HEK293 (cell line): ENCODE data around the gene CHST9.

Experiments
- CTCF ChIA-PET: fragments of 350-600 bp; formaldehyde crosslinking; extraction: SDS; loops from one replicate; lab custom pipeline; 2021; ENCODE audit warnings: antibody characterized with exemption; lab: Yijun Ruan, JAX
- POLR2A ChIA-PET: fragments of 300-600 bp; formaldehyde crosslinking; extraction: SDS; loops from one replicate; lab custom pipeline; 2020; ENCODE audit warnings: antibody characterized with exemption, inconsistent platforms; lab: Yijun Ruan, JAX
- H3K27ac ChIP-seq: fragments of 200-500 bp; sonication (Bioruptor generic); 2 replicates; pipeline ENCODE4 v1.5.1; 2014; ENCODE audit warnings: low read depth, low read length, control low read depth, inconsistent platforms; ENCODE audit errors: extremely low read depth
- H3K36me3 ChIP-seq, 2 experiments: fragments of 200-500 bp in 1 of 2; sonication (Bioruptor generic) in 1 of 2; 1 replicate in 1 of 2; 2 replicates in 1 of 2; pipeline ENCODE4 v1.5.1; 2014 to 2017; ENCODE audit warnings: inconsistent platforms in 2 of 2, low read length in 2 of 2; ENCODE audit not compliant: control insufficient read depth in 2 of 2, insufficient read depth in 1 of 2
- H3K4me1 ChIP-seq: fragments of 200-500 bp; sonication (Bioruptor generic); 2 replicates; pipeline ENCODE4 v1.5.1; 2014; ENCODE audit warnings: mild to moderate bottlenecking, low read length, inconsistent platforms; ENCODE audit not compliant: control insufficient read depth, insufficient read depth
- H3K4me3 ChIP-seq: 2 replicates; pipeline ENCODE4 v1.5.1; 2011; ENCODE audit warnings: low read depth, mild to moderate bottlenecking, control low read depth, low read length, moderate library complexity
- H3K9me3 ChIP-seq: fragments of 200-500 bp; sonication (Bioruptor generic); 2 replicates; pipeline ENCODE4 v1.5.1; 2014; ENCODE audit warnings: low read depth, low read length, inconsistent platforms; ENCODE audit not compliant: control insufficient read depth, insufficient read depth
- GLIS2 ChIP-seq: fragments of 450-650 bp; formaldehyde crosslinking; IDR thresholded peaks from 2 replicates; pipeline ENCODE4 v1.5.1; 2016; ENCODE audit warnings: missing biosample characterization, missing genetic modification characterization
- WT1 ChIP-seq: fragments of 450-650 bp; formaldehyde crosslinking; IDR thresholded peaks from 2 replicates; pipeline ENCODE4 v1.5.1; 2016; ENCODE audit warnings: missing biosample characterization, missing genetic modification characterization
- ZBTB17 ChIP-seq: fragments of 450-650 bp; formaldehyde crosslinking; IDR thresholded peaks from 2 replicates; pipeline ENCODE4 v1.5.1; 2016; ENCODE audit warnings: missing biosample characterization, missing genetic modification characterization
- ZFP37 ChIP-seq: fragments of 450-650 bp; formaldehyde crosslinking; IDR thresholded peaks from 2 replicates; pipeline ENCODE4 v1.5.1; 2016; ENCODE audit warnings: missing biosample characterization, missing genetic modification characterization
- ZNF132 ChIP-seq: fragments of 450-650 bp; formaldehyde crosslinking; IDR thresholded peaks from 2 replicates; pipeline ENCODE4 v1.5.1; 2017; ENCODE audit warnings: missing biosample characterization, missing genetic modification characterization, borderline replicate concordance
- ZNF169 ChIP-seq: fragments of 450-650 bp; formaldehyde crosslinking; IDR thresholded peaks from 2 replicates; pipeline ENCODE4 v1.5.1; 2016; ENCODE audit warnings: missing biosample characterization, missing genetic modification characterization
- ZNF175 ChIP-seq: fragments of 450-650 bp; formaldehyde crosslinking; IDR thresholded peaks from 2 replicates; pipeline ENCODE4 v1.5.1; 2016; ENCODE audit warnings: missing biosample characterization, missing genetic modification characterization
- ZNF280C ChIP-seq: fragments of 450-650 bp; formaldehyde crosslinking; IDR thresholded peaks from 2 replicates; pipeline ENCODE4 v1.5.1; 2016; ENCODE audit warnings: missing biosample characterization, missing genetic modification characterization
- ZNF398 ChIP-seq: fragments of 450-650 bp; formaldehyde crosslinking; IDR thresholded peaks from 2 replicates; pipeline ENCODE4 v1.5.1; 2017; ENCODE audit warnings: missing biosample characterization, missing genetic modification characterization
- ZNF488 ChIP-seq: fragments of 450-650 bp; formaldehyde crosslinking; IDR thresholded peaks from 2 replicates; pipeline ENCODE4 v1.5.1; 2016; ENCODE audit warnings: missing biosample characterization, missing genetic modification characterization
- ZNF518A ChIP-seq: fragments of 450-650 bp; formaldehyde crosslinking; conservative IDR thresholded peaks from 2 replicates; pipeline ENCODE4 v1.5.1; 2016; ENCODE audit warnings: low read depth, missing biosample characterization, missing genetic modification characterization
- ZNF596 ChIP-seq: fragments of 450-650 bp; IDR thresholded peaks from 2 replicates; pipeline ENCODE4 v1.5.0; 2018; ENCODE audit warnings: missing biosample characterization, mild to moderate bottlenecking, missing genetic modification characterization, moderate library complexity
- ZNF623 ChIP-seq: fragments of 450-650 bp; formaldehyde crosslinking; IDR thresholded peaks from 2 replicates; pipeline ENCODE4 v1.5.1; 2016; ENCODE audit warnings: missing biosample characterization, missing genetic modification characterization
- ZNF843 ChIP-seq: fragments of 450-650 bp; formaldehyde crosslinking; IDR thresholded peaks from 2 replicates; pipeline ENCODE4 v1.5.1; 2016; ENCODE audit warnings: missing biosample characterization, missing genetic modification characterization
- ZSCAN4 ChIP-seq: fragments of 450-650 bp; formaldehyde crosslinking; IDR thresholded peaks from 2 replicates; pipeline ENCODE4 v1.5.1; 2017; ENCODE audit warnings: missing biosample characterization, missing genetic modification characterization

Gene CHST9

GRCh38 chr18:27113358-27113757, 71.8 kb downstream of the CHST9 start:
- ChIA-PET POLR2A (no interaction called here), CTCF (interaction anchor here (0.9 kb wide), 1 partner anchor 151 kb away, joined by 3 read pairs; no protein-coding TSS in a partner anchor)
- H3K27ac ChIP-seq: no peak overlapping the region
- H3K4me3 ChIP-seq: no peak overlapping the region
- no peaks in the 10 kb centered on the region for H3K9me3 ChIP-seq
- no peaks in the 10 kb centered on the region for H3K4me1 ChIP-seq
- TF ChIP-seq GLIS2 (no peak), ZSCAN4 (tag by site-specific recombination) (no peak), ZNF175 (tag by site-specific recombination) (no peak), ZNF398 (tag by site-specific recombination) (no peak), ZNF132 (tag by site-specific recombination) (no peak), ZNF169 (tag by site-specific recombination) (no peak), ZNF280C (tag by site-specific recombination) (no peak), ZNF843 (tag by site-specific recombination) (no peak), ZBTB17 (tag by site-specific recombination) (no peak), WT1 (tag by site-specific recombination) (no peak), ZNF518A (no peak)
- no peaks in the 10 kb centered on the region for H3K36me3 ChIP-seq

GRCh38 chr18:27110319-27110718, 74.8 kb downstream of the CHST9 start:
- Histone ChIP-seq H3K4me3 (no peak overlapping the region), H3K9me3 (no peaks in the 10 kb centered on the region), H3K4me1 (no peaks in the 10 kb centered on the region), H3K27ac (no peak overlapping the region), H3K36me3 (no peaks in the 10 kb centered on the region)
- ChIA-PET POLR2A (no interaction called here), CTCF (no interaction called here)
- TF ChIP-seq ZFP37 (tag by site-specific recombination): no peak
- no peak for TF ChIP-seq ZNF623
- no peak for TF ChIP-seq ZNF596 (tag by site-specific recombination)
- no peak for TF ChIP-seq ZNF488
